Measurements from ENCODE around the gene MAK.

Gene MAK

DNA sequence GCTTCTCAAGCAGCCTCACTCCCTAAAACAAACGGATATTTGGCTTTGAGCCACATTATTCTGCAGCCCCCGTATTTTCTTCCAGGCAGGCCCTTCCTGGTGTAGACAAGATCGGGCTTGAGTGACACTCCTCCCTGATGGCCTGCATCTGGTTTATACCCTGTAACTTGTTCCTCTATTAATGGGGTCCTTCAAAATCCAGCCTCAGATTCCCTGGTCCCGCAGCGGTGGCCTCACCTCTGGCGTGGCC is 115.8 kb downstream of the MAK start:
- peak; percentile 57 for DNase-seq

DNA sequence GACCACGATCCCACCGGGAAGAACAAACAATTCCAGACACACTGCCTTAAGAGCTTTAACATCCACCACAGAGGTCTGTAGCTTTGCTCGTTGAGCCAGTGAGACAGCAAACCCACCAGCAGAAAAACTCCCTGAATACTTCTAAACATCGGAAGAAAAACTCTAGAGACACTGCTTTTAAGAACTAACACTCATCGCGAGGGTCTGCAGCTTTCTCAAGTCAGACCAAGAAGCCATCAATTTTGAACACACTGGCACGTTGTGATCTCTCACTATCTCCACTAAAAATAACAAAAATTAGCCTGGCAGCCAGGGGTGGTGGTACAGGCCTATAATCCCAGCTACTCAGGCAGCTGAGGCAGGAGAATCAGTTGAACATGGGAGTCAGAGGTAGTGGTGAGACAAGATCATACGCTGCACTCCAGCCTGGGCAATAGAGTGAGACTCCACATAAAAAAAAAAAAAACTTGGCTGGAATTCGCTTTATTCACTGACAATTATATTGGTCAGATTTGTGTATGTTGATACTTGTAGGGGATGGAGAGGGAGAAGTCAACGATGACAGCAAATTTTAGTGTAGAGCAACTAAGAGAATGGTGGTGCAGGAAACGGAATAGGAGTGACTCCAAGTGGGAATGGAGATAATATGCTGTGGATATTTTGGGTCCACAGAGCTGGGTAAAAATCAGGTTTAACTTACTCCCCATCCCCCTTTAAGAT is 116.3 kb downstream of the MAK start:
- DNase-seq: no peak

DNA sequence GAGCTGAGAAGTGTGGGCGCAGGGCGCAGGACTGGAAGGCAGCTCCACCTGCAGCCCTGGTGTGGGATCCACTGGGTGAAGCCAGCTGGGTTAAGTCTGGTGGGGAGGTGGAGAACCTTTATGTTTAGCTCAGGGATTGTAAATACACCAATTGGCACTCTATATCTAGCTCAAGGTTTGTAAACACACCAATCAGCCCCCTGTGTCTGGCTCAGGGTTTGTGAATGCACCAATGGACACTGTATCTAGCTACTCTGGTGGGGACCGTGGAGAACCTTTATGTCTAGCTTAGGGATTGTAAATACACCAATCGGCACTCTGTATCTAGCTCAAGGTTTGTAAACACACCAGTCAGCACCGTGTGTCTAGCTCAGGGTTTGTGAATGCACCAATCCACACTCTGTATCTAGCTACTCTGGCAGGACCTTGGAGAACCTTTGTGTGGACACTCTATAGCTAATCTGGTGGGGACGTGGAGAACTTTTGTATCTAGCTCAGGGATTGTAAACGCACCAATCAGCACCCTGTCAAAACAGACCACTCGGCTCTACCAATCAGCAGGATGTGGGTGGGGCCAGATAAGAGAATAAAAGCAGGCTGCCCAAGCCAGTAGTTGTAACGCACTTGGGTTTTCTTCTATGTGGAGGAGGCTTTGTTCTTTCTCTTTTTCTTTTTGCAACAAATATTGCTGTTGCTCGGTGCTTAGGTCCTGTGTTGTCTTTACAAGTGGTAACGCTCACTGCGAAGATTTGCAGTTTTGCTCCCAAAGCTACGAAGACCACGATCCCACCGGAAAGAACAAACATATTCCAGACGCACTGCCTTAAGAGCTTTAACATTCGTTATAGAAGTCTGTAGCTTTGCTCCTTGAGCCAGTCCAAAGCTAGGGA is 117.1 kb downstream of the MAK start:
- peak; percentile 26 for DNase-seq

DNA sequence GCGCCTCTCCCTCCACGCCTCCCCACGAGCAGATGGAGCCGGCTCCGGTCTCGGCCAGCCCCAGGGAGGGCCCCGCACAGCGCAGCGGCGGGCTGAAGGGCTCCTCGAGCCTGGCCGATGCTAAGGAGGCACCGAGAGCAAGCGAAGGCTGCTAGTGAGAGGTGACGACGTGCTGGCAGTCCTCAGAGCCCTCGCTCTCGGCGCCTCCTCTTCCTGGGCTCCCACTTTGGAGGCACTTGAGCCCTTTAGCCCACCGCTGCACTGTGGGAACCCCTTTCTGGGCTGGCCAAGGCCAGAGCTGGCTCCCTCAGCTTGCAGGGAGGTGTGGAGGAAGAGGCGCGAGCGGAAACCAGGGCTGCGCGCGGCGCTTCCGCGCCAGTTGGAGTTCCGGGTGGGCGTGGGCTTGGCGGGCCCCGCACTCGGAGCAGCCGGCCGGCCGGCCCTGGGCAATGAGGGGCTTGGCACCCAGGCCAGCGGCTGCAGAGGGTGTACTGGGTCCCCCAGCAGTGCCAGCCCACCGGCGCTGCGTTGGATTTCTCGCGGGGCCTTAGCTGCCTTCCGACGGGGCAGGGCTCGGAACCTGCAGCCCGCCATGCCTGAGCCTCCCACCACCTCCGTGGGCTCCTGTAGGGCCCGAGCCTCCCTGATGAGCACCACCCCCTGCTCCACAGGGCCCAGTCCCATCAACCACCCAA is 117.9 kb downstream of the MAK start:
- no peak for DNase-seq

DNA sequence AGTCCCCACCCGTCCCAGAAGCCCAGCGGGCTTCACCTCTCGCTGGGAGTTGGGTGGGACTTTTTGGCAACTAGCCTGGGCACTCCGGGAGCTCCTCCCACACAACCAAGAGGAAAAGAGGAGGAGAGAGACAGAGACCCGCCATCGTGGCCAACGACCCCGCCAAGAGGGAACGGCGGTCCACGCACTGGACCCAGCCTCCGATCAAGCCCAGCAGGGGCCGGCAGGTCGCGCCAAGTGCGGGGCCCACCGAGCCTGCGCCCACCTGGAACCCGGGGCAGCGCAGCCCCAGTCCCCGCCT is 118.4 kb downstream of the MAK start:
- no peak for DNase-seq

DNA sequence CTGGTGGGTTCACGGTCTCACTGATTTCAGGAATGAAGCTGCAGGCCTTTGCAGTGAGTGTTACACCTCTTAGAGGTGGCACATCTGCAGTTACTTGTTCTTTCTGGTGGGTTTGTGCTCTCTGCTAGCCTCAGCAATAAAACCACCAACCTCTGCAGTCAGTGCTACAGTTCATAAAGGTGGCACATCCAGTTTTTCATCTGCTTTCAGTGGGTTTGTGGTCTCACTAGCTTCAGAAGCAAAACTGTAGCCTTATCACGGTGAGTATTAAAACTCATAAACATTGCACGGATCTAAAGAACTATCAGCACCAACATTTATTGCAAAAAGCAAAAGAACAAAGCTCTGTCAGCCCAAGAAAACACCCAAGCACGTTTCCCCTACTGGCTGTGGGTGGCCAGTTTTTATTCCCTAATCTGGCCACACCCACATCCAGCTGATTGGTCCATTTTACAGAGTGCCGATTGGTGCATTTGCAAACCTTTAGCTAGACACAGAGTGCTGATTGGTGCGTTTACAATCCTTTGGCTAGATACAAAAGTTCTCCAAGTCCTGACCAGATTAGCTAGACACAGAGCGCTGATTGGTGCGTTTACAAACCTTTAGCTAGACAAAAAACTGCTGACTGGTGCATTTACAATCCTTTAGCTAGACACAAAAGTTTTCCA is 118.9 kb downstream of the MAK start:
- peak; percentile 11 for DNase-seq

DNA sequence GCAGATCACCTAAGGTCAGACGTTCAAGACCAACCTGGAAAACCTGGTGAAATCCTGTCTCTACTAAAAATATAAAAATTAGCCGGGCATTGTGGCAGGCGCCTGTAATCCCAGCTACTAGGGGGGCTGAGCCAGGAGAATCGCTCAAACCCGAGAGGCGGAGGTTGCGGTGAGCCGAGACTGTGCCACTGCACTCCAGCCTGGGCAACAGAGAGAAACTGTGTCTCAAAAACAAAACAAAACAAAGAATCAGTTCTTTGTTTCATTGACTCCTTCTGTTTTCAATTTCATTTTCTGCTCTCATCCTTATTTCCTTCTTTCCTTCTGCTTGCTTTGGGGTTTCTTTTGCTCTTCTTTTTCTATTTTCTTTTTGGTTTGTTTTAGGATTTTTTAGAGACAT is 124.4 kb downstream of the MAK start:
- DNase-seq: no peak

All from NCI-H2029 (cell line).